Stimulated activated CD8-positive, alpha-beta memory T cell treated with anti-CD3 and anti-CD28 coated beads, Interleukin-7, amount 100 ng/mL, for 4 hours (primary cell): ENCODE results near the gene KIF7.

ENCODE experiments used
- DNase-seq, 2 donors: peaks; one replicate each; pipeline ENCODE4 v3.0.0-alpha.2; 2020; ENCODE audit warnings: low read depth in 2 of 2

Gene KIF7

DNA sequence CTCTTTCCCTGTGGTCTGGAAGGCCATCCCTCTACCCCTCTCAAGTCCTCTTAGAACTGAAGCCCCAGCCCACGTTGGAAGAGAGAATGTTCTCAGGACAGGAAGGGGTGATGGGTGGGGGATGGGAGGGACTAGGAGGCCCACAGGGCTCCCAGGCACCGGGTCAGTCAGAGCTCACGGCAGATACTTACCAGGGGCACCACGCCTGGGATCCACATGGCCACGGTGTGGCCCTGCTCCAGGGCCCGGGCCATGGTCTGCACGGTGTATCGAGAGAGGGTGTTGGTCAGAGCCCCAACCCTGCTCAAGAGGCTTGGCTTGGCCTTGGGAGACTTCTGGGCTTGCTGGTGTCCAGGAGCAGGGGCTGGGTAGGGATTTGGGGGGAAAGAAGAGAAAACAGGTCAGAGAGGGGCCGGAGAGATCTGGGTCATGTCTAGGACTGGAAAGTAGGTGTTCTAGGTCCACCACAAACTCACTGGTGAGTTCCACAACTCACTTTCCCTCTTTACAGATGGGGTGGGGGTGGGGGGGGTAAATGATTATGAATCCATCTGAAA, 14.1 kb upstream of the KIF7 start:
- no peak for DNase-seq

DNA sequence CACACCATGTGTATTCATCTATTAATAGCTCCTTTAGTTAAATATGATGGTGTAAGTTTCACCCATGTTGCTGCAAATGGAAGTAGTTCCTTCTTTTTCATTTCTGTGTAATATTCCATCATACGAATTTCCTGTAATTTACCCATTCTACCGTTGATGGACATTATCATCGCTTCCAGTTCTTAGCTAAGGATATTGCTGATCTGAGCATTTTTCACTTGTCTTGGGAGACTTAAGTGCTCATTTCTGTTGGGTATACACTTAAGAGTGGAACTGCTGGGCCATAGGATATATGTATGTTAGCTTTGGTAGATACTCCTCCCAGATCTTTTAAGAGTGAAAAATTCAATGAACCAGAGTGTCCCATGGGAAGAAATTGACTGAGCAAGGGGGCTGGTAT, 12.9 kb upstream of the KIF7 start:
- DNase-seq = no peak

DNA sequence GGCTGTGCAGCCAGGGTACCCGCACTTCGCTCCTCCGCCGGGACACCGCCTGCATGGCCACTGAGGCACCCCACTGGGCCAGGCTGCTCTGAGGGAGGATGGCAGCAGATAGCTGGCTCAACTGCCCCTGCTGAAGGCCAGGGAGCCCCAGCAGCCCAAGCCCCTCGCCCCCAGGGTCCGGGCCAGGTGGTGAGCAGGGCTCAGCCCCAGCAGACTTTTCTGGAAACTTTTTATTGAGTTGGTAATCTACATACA, 12.4 kb upstream of the KIF7 start:
- DNase-seq = no peak

DNA sequence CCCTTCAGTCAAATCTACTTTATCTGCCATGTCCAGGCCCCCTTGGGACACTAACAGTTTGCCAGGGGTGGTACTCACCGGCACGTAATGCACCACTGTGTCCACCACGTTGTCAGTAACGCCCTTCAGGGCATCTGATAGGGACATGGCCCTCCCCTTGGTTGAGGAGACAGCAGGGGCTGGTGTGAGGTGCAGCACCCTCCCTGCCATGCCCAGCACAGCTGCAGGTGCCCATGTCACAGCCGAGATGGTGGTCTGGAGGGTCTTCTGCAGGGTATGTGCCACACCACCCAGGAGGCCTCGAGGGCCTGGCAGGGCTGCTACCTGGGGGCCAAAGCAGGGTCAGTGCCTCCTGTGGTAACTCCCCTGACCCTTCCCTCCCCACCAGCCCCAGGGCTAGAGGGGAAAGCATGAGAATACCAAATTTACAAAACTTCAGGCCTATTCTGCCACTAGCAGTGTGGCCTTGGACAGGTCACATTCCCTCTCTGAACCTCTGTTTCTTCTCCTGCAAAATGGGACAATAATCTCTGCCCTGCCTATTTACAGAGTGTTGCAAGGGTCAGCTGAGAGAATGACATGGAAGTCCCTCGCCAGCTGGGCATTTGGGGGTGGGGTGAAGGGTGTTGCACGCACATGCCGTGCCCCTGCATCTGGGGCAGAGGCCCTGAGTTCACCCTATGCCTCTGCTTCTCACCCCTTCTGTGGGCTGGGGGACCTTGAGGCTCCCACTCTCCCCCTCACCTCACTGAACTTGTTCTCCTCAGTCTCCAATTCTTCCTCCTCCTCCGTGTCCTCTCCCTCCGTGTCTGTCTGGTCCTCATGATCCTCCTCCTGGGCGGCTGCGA, 11.8 kb upstream of the KIF7 start:
- DNase-seq = no peak

DNA sequence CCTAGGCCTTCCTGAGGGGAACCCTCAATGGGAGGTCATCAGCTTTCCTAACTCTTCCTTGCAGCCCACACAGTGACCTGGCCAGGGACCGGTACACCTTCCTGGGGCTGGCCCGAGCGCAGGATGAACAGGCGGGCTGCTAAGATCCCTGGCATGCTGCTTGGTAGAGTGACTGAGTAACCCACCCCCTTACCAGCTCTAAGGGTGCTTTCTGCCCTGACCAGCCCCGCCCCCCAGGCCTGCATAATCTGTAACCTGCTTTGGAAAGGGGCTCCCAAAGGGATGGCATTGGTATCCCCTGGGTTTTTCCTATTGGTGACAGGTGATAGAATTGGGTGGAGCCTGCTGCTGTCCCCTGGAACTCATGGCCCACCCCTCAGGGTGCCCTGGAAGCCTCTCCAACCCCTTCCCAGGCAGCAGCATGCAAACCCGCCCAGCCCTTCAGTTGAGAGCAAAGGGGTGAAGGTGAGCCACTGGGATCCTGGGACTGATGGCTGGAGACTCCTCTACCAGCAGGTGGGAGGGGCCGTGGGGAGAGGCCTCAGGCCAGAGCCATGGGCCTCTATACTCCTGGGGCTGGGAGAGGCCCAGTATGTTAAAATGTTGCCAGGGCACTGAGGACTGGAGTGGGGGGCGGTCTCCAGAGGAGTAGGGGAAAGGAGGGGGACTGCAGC, 11.1 kb upstream of the KIF7 start:
- DNase-seq = no peak

DNA sequence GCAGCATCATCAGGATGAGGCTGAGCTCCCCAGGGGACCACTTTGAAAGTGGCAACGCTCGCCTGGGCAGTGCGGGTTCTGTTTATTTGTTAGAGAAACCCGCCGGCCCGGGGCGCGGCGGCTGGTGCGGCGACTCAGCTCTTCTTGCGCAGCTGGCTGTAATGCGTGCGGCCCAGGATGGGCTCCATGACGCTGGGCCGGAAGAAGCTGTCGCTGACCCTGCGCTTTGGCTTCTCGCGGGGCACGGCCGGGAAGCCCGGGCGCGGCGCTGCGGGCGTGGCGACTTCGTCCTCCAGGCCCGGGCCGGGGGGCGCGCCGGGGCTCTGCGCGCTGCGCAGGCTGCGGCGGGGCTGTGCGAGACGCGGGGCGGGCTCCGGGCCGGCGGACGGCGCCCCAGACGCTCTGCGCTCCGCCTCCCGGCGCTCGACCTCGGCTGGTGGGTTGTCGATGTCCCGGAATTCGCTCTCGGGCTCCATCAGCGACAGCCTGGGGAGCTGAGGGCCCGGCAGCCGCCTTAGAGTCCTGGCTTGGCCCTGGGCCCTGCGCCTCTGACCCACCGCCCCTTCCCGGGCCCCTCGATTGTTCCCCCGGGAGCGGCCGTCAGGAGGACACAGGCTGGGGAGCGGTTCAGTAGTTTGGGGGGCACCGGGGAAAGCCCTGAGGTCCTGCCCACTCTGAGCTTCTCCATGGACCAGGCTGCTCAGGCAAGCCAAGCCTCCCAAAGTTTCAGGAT, 10.3 kb upstream of the KIF7 start:
- DNase-seq = no peak

DNA sequence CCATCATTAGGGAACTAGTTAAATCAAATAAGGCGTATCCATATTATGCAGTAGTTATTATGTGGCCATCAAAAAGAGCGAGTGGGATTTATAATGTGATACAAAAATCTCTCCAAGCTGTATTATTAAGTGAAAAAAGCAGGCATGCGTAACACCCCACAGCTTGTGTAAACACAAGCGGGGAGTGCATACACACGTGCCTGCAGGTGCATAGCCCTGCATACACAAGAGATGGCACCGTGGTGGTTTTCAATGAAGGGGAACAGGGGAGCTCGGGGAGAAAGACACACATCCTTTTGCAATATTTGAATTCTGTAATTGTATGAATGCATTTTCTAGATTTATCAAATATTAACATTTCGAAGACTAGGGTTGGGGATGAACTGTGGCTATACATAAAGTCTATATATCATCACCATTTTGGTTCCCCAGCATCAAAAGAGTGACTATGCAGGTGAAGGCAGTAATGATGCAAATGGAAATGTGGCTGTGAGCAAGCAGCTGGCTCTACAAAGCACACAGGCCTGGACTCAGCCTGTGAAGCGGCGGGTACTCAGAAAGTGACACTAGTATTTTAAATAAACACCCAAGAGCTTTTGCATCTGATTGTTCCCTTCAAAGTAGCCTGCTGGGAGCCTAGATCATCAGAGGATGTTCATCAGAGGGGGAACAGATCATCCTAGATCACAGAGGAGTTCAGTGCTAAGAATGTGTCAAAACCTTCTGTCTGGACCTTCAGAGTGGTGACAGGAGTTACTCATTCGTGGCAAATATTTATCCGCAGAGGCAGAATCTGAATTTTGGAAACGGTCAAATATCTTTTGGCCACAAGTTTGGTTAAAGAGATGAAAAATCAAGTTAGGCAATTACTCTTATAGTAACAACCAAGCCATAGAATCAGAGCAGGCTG, 9.4 kb upstream of the KIF7 start:
- DNase-seq = no peak

DNA sequence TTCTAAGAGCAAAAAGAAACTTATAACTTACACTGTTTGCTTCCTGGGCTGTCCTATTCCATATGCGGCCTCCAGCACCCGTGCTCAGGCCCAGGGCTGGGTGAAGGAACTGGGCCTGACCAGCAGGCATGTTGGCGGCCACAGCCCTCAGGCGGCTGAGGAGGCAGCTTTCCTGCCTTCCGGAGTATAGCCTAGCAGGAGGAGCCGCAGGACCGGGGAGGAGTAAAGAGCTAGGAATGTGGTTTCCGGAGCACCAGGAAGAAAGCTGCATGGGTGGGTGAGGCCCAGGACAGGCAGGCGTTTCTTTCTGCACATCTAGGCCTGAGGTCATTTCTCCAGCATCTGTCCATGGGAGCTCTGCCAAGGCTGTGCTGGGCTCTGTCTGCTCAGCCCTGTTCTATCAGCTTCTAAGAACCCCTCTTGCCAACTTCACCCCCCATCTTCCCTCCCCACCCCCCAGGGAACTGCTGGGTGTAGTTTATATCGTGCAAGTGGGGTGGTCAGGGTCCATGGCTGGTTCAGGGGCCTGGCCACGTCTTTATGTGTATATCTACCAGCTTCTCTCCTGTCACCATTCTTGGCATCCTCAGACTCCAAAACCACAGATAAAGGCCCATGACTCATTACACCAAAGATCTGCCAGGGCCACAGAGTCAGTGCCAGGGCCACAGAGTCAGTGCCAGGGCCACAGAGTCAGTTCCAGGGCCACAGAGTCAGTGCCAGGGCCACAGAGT, 7.8 kb upstream of the KIF7 start:
- DNase-seq = no peak

DNA sequence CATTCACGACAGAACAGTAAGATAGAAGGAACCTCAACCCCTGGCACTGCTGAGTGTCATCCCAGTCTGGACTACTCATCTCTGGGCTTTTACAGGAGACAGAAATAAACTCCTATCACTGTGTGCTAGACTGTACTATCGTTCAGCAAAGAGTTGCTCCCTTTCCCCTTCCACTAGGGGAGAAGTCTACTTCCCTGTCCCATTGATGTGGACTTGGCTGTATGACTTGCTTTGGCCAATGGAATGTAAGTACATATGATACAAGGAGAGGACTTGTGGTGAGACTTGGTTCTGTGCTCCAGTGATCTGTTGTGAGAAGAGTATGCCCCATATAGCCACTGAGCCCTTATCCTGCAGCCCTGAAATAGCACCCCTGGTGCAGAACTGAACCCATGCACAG, 5.3 kb upstream of the KIF7 start:
- DNase-seq = no peak

DNA sequence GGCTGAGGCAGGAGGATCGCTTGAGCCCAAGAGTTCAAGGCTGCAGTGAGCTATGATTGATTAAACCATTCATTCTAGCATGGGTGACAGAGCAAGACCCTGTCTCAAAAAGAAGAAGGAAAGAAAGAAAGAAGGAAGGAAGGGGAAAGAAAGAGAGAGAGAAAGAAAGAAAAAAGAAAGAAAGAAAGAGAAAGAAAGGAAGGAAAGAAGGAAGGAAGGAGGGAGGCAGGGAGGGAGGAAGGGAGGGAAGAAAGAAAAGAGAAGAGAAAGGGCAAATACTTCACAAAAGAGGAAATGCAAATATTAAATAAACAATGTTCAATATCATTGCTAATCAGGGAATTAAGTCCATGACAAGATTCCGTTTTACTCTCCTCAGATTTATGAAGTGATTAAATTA, 4.0 kb upstream of the KIF7 start:
- DNase-seq = no peak

DNA sequence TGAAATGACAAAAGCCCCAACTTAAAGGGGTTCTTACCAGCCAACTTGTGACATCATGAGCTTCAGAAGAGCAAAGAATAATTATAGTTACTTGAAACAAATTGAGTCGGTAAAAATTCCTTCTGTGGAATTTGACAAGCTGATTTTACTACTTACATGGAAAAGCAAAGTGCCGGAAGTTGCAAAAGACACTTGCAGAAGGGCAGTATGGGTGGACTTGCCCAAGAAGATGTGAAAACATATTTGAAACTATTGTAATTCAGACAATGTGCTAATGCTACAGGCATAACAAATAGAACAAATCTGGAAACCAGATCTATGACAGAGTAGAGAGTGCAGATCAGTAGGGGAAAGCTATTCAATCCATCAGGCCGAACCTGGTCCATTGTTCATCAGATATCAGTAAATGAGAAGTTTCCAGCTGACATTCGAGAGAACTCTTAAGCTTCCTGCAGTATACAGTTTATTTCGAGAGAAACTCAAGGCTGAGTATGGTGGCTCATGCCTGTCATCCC, 2.5 kb upstream of the KIF7 start:
- DNase-seq = no peak

DNA sequence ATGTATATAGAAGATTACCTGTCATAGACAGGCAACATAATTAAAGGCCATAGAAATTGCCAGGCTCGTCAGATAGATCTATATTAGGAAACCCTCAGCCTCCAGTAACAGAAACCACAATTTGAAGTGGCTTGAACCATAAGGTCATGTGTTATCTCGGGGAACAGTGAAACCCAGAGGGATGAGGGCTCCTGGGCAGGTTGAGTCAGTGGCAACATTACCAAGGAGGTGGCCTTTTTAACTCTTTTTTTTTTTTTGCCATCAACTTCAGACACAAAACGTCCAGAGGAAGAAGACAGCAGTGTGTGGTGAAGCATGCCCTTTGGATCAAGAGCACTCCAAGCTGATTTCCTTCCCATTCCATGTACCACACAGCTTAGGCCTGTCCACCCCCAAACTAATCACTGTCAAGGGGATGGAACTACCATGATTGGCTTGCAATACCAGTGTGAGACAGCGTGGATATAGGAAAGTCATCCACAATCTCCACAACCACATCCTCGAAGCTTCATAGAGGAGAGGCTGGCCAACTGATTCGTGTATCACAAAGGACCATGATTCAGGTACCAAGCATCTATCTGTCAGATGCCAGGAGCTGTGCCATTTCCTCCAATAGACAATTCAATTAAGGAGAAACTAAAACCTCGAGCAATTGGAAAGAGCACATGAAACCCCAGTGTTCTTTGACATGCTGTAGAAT, 999 bp upstream of the KIF7 start:
- no peak for DNase-seq

DNA sequence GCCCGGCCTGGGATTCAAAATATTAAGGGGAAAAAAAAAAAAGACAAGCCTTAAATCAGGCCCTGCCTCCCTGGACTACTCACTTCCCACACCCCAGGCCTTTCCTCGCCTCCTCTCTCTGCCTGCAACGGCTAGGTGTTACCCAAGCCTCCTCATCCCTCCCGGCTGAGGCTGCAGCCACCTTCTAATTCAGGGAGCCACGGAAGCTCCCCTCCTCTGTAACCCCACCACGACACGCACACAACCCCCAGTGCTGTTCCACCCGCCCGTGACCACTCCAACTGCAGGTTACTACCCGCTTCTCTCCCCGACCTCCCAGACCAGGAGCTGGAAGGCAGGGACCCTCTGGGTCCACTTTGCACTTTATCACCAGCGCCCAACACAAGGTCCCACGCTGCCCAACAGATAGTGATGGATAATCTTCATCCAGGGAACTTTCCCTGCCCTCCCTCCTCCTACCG, 936 bp downstream of the KIF7 start:
- DNase-seq = no peak

DNA sequence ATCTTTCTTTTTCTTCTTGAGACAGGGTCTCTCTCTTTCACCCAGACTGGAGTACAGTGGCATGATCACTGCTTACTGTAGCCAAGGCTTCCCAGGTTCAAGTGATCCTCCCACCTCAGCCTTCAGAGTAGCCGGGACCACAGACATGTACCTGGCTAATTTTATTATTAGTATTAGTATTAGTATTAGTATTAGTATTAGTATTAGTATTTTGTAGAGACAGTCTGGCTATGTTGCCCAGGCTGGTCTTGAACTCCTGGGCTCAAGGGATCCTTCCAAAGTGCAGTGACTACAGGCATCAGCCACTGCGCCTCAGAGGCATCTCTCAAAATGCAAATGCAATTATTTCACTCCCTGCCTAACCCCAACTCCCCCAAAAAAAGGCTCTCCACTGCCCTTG, 1.7 kb downstream of the KIF7 start:
- no peak for DNase-seq

DNA sequence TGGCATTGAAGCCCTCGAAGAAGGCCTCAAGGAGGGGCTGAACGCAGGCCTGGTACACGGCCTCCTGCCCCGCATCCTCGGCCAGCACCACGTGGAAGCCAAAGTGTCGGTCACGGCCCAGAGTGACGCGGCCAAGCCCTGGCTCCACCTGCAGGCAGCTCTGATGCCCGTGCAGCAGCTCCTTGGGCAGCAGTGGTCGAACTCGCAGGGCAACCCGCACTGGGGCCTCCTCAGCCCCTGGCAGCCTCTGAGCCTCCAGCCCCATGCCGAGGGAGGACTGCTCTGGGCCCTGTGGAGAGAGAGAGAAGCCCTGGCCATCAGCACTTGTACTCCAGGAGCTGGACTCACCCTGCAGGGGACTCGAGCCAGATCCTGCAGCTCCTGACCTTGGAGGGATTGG, 2.6 kb downstream of the KIF7 start:
- DNase-seq = no peak

DNA sequence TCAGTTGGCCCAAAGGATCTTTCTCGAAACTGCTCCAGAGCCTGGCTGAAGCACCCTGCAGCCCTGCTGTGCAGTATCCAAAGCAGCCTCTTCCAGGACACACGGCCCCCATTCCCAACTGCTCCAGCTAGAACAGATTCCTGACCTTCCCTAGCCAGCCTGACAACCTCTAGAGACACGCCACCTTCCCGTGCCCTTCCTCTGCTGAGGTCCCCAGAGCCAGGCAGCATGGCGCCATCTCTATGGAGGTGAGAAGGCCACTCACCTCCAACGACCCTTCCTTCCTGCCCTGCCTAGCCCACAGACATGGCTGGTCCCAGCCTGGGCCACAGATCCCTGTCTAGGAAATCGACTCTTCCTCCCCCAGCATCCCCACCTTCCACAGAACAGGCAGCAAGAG, 3.1 kb downstream of the KIF7 start:
- no peak for DNase-seq

DNA sequence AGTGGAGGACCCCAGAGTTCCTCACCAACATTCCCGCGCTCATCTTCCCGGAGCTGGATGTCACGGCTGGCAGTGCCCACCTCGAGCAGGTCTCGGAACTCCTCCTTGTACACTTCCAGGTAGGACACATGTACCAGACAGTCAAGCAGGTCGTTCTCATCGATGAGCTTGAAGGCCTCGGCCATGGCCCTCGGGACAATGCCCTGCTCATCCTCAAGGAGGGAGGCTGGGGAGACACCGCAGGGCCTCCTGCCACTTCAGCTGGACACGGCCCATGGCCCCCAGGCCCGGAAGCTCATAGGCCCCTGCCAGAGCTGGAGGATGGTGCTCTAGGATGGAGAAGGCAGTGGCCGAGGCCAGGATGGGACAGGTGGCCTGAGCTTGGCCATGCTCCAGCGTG, 5.6 kb downstream of the KIF7 start:
- no peak for DNase-seq

DNA sequence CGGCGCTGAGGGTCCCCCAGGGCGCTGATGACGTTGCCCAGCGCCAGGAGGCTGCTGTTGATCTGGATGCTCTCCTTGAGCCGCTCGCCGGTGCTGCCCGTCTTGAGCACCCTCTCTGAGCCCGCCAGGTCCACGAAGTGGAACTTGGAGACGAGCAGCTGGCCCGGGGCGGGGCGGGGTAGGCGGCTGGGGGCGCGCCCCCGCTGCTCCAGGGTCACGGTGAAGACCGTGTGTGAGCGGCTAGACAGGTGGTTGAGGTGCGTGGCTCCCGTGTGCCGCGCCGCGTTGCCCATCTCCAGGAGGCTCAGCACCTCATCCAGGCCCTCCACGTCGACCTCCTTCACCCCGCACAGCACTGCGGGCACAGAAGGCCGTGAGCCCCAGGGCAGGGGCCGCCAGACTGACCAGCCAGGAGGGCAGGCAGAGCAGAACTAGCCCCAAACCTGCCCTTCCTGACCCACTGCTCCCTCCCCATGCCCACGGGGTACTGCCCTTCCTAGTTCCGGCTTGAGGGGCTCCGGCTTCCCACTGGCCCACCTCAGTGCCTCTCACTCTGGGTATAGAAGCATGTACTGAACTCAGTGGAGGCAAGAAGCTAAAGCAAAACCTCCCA, 6.1 kb downstream of the KIF7 start:
- no peak for DNase-seq

DNA sequence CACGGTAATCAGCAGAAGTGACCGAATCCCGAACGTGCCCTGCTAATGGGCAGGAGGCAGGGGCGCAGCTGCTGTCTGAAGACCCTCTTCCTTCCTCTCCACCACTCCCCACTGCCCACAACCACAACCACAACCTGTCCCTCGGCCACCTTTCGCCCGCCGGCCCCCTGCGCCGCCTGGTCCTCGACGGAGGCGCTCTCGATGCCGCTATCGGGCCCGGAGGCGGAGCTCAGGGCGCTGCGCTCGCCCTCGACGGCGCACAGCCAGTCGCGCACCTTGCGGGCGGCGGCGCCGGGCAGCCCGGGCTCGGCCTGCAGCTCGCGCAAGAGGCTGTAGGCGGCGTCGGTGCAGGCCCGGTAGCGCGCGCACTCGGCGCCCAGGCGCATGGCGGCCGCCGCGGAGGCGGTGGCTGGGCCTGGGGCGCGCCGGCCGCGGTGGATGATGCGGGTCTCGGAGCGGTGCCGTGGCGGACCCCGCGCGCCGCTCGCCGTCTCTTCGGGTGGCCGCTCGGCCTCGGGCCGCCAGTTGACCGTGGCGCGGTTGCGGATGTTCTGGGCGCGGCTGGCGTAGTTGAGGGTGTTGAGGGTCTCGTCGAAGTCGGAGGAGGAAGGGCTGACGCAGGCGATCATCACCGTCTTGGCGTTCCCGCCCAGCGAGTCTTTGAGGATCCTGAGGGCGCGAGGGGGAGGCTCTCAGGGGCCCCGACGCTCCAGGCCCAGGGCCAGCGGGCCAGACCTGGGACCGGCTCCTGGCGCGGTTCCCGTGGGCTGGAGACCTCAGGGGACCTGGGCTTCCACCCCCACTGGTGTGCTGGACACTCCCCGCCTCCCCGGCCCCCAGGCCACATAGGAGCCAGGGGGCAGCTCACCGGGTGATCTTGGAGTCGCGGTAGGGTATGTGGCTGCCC, 6.9 kb downstream of the KIF7 start:
- no peak for DNase-seq
